HUES48 (cell line): ENCODE results near the gene DIP2B.
"Not testable (repeated sequence)": the region's sequence is repeated elsewhere in the genome, so short reads cannot be mapped to it uniquely, and the experiment has no call there.

Source experiments
- H3K27ac ChIP-seq: one replicate; pipeline ENCODE4 v1.7.0; 2013; ENCODE audit warnings: low read depth, low read length, inconsistent platforms
- H3K27me3 ChIP-seq: 2 replicates; pipeline ENCODE4 v1.6.1; 2013; ENCODE audit warnings: mild to moderate bottlenecking, low read length; ENCODE audit not compliant: control insufficient read depth, insufficient read depth
- H3K36me3 ChIP-seq: 2 replicates; pipeline ENCODE4 v1.6.1; 2013; ENCODE audit warnings: low read length; ENCODE audit not compliant: control insufficient read depth, insufficient read depth
- H3K4me1 ChIP-seq: 2 replicates; pipeline ENCODE4 v1.6.1; 2013; ENCODE audit warnings: mild to moderate bottlenecking, low read length; ENCODE audit not compliant: control insufficient read depth, insufficient read depth
- H3K4me3 ChIP-seq: 2 replicates; pipeline ENCODE4 v1.5.1; 2013; ENCODE audit warnings: mild to moderate bottlenecking, low read depth, low read length
- H3K9ac ChIP-seq: 2 replicates; pipeline ENCODE4 v1.6.1; 2013; ENCODE audit warnings: mild to moderate bottlenecking, low read depth, low read length, moderate library complexity
- H3K9me3 ChIP-seq: 2 replicates; pipeline ENCODE4 v1.6.1; 2013; ENCODE audit warnings: low read length; ENCODE audit not compliant: control insufficient read depth, insufficient read depth

The DIP2B gene

DNA sequence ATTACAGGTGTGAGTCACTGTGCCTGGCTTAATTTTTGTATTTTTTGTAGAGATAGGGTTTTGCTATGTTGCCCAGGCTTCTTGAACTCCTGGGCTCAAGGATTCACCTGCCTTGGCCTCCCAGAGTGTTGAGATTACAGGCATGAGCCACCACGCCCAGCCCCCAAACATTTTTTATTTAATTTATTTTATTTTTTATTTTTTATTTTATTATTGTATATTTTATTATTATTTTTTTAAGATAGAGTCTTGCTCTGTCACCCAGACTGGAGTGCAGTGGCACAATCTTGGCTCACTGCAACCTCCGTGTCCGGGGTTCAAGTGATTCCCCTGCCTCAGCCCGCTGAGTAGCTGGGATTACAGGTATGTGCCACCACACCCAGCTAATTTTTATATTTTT is 17.0 kb downstream of the DIP2B start:
- H3K36me3 ChIP-seq, H3K4me3 ChIP-seq, H3K27me3 ChIP-seq, H3K27ac ChIP-seq, H3K9me3 ChIP-seq, H3K9ac ChIP-seq, H3K4me1 ChIP-seq: not testable (repeated sequence)

- H3K4me3 ChIP-seq: no peak overlapping the region
- no peaks in the 10 kb centered on the region for H3K36me3 ChIP-seq
- H3K9ac ChIP-seq: no peak overlapping the region
- peaks cover 6% of the 10 kb centered on the region; the same call in 1 of the 2 replicates for H3K4me1 ChIP-seq
- no peak overlapping the region for H3K27ac ChIP-seq
- no peaks in the 10 kb centered on the region for H3K9me3 ChIP-seq
- no peaks in the 10 kb centered on the region for H3K27me3 ChIP-seq
Observed at GRCh38 chr12:50523772-50524171, 19.0 kb downstream of the DIP2B start.

DNA sequence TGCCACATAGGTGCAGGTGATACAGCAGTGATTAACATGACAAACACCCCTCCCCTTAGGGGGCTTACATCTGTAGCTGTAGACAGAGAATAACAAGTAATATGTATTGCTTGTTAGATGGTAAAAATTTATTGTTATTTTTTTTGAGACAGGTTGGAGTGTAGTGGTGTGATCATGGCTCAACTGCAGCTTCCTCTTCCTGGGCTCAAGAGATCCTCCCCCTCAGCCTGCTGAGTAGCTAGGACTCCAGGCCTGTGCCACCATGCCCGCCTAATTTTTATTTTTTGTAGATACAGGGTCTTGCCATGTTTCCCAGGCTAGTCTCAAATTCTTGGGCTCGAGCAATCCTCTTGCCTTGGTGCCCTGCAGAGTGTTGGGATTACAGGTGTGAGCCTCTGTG is 19.8 kb downstream of the DIP2B start:
- Histone ChIP-seq H3K9me3 (no peaks in the 10 kb centered on the region), H3K9ac (no peak overlapping the region), H3K4me1 (peaks cover 6% of the 10 kb centered on the region; the same call in 1 of the 2 replicates), H3K36me3 (no peaks in the 10 kb centered on the region), H3K27me3 (no peaks in the 10 kb centered on the region), H3K27ac (no peak overlapping the region), H3K4me3 (no peak overlapping the region)

DNA sequence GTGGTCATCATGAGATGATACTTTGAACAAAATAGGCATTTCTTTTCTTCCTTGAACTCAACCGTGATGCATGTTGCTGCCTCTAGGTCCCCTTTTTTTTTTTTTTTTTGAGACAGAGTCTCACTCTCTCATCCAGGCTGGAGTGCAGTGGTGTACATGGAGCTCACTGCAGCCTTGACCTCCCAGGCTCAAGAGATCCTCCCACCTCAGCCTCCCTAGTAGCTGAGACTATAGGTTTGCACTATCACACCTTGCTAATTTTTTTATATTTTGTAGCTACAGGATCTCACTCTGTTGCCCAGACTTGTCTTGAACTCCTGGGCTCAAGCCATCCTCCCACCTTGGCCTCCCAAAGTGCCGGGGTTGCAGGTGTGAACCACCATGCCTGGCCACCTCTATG is 20.6 kb downstream of the DIP2B start:
- Histone ChIP-seq H3K27me3 (no peaks in the 10 kb centered on the region), H3K27ac (no peak overlapping the region), H3K9me3 (no peaks in the 10 kb centered on the region), H3K36me3 (no peaks in the 10 kb centered on the region), H3K4me1 (peaks cover 6% of the 10 kb centered on the region; the same call in 1 of the 2 replicates), H3K9ac (no peak overlapping the region), H3K4me3 (no peak overlapping the region)

GRCh38 chr12:50527359-50527726 is 22.6 kb downstream of the DIP2B start:
- Histone ChIP-seq H3K36me3 (no peaks in the 10 kb centered on the region), H3K27ac (no peak overlapping the region), H3K9ac (no peak overlapping the region), H3K4me3 (no peak overlapping the region), H3K9me3 (no peaks in the 10 kb centered on the region), H3K4me1 (peaks cover 6% of the 10 kb centered on the region; the same call in 1 of the 2 replicates), H3K27me3 (no peaks in the 10 kb centered on the region)

DNA sequence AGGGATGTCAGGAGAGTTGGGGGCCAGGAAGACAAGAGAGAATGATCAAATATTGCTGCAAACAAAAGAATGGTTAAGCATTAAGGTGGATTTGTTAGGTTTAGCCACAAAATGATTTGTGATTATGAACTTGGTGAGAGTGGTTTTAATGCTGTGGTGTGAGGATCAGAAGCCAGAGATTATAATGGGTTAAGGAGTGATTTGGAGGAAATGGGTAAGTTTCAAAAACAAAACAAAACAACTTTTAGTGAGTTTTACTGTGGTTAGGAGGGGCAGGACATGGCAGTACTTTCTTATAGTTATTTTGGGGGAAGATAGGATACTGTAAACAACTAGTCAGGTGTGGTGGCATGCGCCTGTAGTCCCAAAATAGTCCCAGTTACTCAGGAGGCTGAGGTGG is 24.0 kb downstream of the DIP2B start:
- H3K9ac ChIP-seq: no peak overlapping the region
- H3K4me3 ChIP-seq: no peak overlapping the region
- H3K27ac ChIP-seq: no peak overlapping the region
- H3K4me1 ChIP-seq: peaks cover 16% of the 10 kb centered on the region
- H3K27me3 ChIP-seq: no peaks in the 10 kb centered on the region
- H3K36me3 ChIP-seq: no peaks in the 10 kb centered on the region
- H3K9me3 ChIP-seq: no peaks in the 10 kb centered on the region

DNA sequence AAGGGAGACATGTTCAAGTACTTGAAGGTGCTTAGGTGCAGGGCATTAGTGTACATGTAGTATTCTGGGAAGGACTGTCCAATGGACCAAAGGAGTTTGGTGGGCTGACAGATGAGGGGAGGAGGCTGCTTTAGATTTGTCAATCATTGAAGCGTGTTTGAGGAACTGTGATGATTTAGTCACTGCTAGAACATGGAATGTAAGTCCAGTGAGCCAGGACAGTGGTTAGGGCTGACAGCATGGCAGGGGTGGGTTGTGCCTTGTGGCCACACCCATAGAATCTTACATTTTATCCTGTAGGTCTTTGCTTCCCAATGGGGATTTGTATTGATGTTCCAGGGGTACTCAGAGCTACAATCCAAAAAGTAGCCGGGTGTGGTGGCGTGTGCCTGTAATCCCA is 24.6 kb downstream of the DIP2B start:
- Histone ChIP-seq H3K4me3 (no peak overlapping the region), H3K27ac (no peak overlapping the region), H3K4me1 (peaks cover 16% of the 10 kb centered on the region)

DNA sequence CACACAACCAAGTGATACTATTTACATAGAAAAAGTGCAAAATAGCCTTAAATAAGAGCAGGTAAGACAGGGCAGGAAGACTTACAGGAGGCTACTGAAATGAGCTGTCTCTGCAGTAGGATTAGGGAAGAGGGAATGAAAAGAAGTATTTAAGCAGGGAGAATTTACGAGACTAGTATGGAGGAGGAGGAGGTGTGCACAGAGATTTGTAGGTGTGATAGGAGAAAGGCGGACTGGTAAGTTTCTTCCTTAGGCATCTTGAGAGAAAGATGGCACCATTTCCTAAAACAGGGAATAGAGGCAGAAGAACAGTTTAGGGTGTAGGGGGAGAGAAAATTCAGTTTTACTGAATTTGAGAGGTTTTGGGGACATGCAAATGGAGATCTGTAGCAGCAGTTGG is 25.7 kb downstream of the DIP2B start:
- peaks cover 16% of the 10 kb centered on the region for H3K4me1 ChIP-seq
- no peaks in the 10 kb centered on the region for H3K9me3 ChIP-seq
- H3K27ac ChIP-seq: no peak overlapping the region
- no peak overlapping the region for H3K4me3 ChIP-seq
- no peaks in the 10 kb centered on the region for H3K36me3 ChIP-seq
- H3K9ac ChIP-seq: no peak overlapping the region
- H3K27me3 ChIP-seq: no peaks in the 10 kb centered on the region

More for the DNA sequence above, 24.6 kb downstream of the DIP2B start:
- no peaks in the 10 kb centered on the region for H3K9me3 ChIP-seq
- H3K9ac ChIP-seq: no peak overlapping the region
- no peaks in the 10 kb centered on the region for H3K27me3 ChIP-seq
- H3K36me3 ChIP-seq: no peaks in the 10 kb centered on the region

GRCh38 chr12:50533203-50533584 is 28.4 kb downstream of the DIP2B start:
- peak overlapping the region; percentile 59 for H3K27ac ChIP-seq
- H3K9me3 ChIP-seq: no peaks in the 10 kb centered on the region
- no peaks in the 10 kb centered on the region for H3K27me3 ChIP-seq
- peaks cover 21% of the 10 kb centered on the region for H3K4me1 ChIP-seq
- no peak overlapping the region for H3K4me3 ChIP-seq
- H3K9ac ChIP-seq: no peak overlapping the region
- H3K36me3 ChIP-seq: no peaks in the 10 kb centered on the region

GRCh38 chr12:50533971-50534370 is 29.2 kb downstream of the DIP2B start:
- Histone ChIP-seq H3K27me3 (no peaks in the 10 kb centered on the region), H3K4me1 (peaks cover 27% of the 10 kb centered on the region), H3K4me3 (no peak overlapping the region), H3K9me3 (no peaks in the 10 kb centered on the region), H3K36me3 (no peaks in the 10 kb centered on the region), H3K9ac (no peak overlapping the region), H3K27ac (no peak overlapping the region)

GRCh38 chr12:50536831-50537537 is 32.2 kb downstream of the DIP2B start:
- Histone ChIP-seq H3K4me1 (peaks cover 29% of the 10 kb centered on the region), H3K36me3 (no peaks in the 10 kb centered on the region), H3K9ac (no peak overlapping the region), H3K27me3 (no peaks in the 10 kb centered on the region), H3K27ac (no peak overlapping the region), H3K9me3 (no peaks in the 10 kb centered on the region), H3K4me3 (no peak overlapping the region)
